SK-N-MC (cell line): Measurements from ENCODE around the gene PAFAH1B2.

Source experiments
- EZH2 ChIP-seq: fragments of 200-600 bp; sonication (generic); IDR thresholded peaks from one replicate; pipeline ENCODE4 v1.6.1; 2017; ENCODE audit warnings: antibody characterized with exemption
- FOXP2 ChIP-seq: optimal IDR thresholded peaks from 2 replicates; pipeline ENCODE3; 2011; ENCODE audit warnings: mild to moderate bottlenecking, moderate library complexity; ENCODE audit not compliant: insufficient read depth; ENCODE audit errors: extremely low read length, control extremely low read depth
- POLR2AphosphoS5 ChIP-seq: IDR thresholded peaks from 2 replicates; pipeline ENCODE4 v1.6.1; 2012; ENCODE audit warnings: mild to moderate bottlenecking, low read depth, low read length, borderline replicate concordance

DNA sequence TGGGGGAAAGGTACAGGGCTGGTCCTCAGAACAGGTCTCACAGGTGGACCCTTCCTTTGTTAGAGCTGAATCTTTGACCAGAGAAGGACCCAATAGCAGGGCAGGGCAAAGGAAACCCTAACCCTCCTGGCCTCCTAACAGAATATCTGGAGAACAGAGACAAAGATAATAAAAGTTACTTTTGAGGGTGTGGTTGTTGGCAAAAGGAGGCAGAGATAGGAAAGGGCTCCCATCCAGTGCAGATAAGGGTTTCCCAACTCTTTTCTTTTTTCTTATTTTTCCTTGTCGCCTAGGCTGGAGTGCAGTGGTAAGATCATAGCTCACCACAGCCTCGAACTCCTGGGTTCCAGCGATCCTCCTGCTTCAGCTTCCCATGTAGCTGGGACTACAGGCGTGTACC lies 75.9 kb downstream of the PAFAH1B2 start:
- TF ChIP-seq EZH2 (no peak), POLR2AphosphoS5 (no peak), FOXP2 (no peak)
